GM12875 (cell line): ENCODE measurements around the gene TPRG1.

ENCODE experiments used
- H3K4me3 ChIP-seq: one replicate; pipeline ENCODE4 v1.5.1; 2011; ENCODE audit warnings: low read depth, low read length, control low read depth
- TF ChIP-seq, protein P1 (sequence below): IDR thresholded peaks from 2 replicates; pipeline ENCODE4 v1.5.1; 2011; ENCODE audit warnings: low read depth, mild to moderate bottlenecking, control low read depth, inconsistent platforms, low read length, moderate library complexity, borderline replicate concordance; ENCODE audit not compliant: insufficient read depth

Gene TPRG1

DNA sequence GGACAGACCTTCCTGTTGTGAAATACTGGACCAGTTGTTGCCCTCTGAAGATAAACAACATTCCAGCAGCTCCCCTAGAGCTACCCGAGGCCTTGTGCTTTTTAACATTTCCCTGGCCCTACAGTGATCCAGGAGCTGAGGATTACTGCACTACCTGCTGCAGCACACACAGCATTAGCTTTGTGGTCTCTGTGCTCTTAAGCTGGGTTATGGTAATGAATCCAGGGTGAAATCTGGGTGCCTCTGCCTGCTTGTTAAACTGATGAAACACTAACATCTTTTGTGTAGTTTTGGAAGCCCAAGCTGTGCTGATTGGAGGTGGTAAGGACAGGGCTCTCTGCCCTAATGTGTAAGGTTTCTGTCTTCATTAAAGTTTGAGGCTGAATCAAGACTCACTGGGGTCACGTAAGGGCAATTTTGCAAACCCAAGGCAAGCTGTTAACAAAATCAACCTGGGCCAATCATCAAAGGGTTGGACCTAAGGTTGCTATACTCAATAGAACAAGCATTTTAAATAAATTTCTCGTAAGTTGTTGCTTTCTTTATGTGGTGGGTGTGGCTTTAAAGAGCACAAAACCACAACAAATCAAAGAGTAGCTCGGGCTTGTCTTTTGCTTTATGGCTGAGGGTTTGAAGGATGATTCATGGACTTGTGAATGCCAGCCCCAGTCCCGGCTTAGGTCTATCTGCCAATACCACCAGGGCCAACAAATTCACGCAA, 183.9 kb downstream of the TPRG1 start:
- TF ChIP-seq, protein P1, sequence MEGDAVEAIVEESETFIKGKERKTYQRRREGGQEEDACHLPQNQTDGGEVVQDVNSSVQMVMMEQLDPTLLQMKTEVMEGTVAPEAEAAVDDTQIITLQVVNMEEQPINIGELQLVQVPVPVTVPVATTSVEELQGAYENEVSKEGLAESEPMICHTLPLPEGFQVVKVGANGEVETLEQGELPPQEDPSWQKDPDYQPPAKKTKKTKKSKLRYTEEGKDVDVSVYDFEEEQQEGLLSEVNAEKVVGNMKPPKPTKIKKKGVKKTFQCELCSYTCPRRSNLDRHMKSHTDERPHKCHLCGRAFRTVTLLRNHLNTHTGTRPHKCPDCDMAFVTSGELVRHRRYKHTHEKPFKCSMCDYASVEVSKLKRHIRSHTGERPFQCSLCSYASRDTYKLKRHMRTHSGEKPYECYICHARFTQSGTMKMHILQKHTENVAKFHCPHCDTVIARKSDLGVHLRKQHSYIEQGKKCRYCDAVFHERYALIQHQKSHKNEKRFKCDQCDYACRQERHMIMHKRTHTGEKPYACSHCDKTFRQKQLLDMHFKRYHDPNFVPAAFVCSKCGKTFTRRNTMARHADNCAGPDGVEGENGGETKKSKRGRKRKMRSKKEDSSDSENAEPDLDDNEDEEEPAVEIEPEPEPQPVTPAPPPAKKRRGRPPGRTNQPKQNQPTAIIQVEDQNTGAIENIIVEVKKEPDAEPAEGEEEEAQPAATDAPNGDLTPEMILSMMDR = no peak
- H3K4me3 ChIP-seq = no peak overlapping the region

DNA sequence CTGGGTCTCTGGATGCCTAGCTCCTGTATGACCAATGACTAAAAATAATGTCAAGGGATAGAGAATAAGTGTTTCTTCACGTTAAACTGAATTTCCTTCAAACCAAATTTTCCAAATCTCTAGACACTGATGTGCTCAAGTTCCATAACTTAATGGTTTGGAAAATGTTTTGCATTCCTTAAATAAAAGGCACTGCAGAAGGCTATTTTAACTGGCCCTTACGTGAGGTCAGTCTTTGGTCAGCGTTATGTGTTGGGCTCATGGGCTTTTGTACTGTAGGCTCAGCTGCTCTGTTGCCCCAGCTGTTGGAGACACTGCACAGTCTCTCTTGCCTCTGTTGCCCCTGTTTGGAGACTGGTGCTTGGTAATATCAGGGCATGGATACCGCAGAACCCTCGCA, 188.5 kb downstream of the TPRG1 start:
- no peak overlapping the region for H3K4me3 ChIP-seq
- TF ChIP-seq, protein P1 = no peak

DNA sequence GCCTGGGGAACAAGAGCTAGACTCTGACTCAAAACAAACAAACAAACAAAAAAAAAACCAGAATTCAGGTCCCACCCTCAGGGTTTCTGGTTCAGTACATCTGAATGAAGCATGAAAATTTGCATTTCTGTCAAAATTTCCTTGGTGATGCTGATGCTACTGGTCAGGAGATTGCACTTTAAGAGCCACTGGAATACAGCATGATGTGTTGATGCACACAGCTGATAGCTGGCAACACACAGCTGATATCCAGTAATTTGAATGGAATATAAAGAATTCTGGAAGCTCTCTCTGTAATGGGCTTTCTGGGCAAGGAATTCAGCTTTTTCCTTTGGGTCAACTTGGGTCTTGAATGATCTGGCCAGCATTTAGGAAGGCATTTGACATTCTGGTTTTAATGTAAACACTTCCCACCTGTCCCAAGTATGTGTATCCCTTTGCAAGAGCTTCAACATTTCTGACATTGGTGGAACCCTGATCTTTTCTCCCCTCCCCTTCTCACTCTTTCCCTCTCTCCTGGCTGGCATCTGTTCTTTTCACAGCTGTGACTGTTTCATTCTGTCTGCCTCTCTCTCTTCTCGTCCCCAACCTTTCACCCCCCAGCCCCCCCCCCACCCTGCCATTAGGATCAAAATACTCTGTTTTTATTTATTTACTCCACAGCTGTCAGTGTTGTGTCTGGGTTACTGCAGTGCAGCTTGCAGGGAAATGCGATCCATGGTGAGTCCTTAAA, 189.5 kb downstream of the TPRG1 start:
- H3K4me3 ChIP-seq = no peak overlapping the region
- TF ChIP-seq, protein P1 = no peak

DNA sequence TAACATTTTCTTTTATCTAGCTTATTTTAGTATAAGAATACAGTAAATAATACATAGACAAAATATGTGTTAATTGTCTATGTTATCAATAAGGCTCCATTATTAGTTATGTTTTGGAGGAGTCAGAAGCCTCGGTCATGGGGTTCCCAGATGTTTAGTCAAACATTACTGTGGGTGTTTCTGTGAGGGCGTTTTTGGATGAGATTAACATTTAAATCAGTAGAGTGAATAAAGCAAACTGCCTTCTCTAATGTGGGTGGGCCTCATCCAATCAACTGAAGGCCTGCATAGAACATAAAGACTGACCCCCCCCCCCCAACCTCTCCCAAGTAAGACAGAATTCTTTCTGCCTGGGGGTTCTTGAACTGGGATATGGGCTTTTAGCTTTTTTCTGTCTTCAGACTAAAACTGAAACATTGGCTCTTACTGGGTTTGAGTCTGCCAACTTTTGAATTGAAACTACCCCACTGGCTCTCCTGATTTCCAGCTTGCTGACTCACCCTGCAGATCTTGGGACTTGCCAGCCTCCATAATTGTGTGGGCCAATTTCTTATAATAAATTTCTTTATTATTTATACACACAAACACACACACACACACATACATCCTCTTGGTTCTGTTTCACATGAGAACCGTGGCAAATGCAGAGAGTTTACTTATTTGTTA, 192.0 kb downstream of the TPRG1 start:
- TF ChIP-seq, protein P1 = no peak

DNA sequence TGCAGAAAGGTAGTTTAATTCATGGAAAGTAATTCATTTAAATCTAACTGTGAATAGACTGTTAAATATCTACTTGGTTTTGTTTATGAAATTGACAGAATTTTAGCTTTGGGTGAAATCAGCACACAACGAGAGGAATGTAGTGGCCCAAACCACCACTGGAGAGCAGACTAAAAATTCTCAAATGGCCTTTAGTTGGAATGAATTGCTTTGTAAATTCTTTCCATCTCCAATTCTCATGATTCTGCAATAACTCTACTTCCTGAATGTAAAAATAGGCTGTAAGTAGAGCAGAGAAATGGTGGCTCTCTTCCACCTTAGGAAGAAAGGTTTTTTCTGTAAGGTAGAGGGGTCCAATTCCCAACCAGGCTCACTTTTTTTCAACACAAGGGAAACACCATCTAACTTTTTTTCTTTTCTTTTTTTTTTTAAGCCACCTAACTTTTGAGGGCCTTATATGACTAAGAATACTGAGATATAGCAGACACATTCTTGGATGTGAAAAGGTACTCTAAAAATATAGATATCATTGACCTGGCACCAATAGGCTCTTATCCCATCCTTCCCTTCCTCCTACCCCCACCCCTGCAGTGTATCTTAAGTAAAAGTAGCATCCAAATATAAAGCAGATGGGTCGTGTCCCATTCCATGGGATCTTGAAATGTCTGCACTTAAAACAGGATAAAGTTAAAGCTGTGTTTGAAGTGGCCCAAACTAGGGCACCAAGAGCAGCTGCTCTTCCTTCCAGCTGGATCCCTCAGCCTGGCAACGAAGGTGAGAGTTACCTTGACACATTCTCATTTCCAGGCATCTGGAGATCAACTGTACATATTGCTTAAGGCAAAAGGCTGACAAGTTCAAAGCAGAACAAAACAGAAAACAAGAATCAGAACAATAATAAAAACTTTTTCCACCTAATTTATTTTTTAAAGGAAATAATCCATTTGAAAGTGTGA, 194.1 kb downstream of the TPRG1 start:
- TF ChIP-seq, protein P1 = no peak
- H3K4me3 ChIP-seq = no peak overlapping the region

More for the DNA sequence above, 192.0 kb downstream of the TPRG1 start:
- no peak overlapping the region for H3K4me3 ChIP-seq

DNA sequence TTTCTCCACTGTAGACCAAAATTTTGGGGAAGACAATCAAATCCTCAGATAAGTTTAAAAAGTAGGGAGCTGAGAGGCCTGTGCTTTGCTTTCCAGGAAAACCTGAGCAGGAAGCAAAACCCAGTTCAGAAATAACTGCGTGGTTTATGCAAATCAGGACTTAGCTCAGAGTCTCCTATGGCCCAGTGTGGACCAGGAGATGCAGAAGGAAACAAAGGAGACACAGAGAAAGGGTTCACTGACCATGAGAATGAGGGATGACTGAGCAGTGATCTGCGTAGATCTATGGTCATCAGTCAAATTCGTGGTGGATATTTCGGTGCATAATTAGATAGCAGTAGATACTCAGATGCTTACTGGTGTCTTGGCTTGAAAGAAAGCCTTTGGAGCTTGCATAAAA, 196.6 kb downstream of the TPRG1 start:
- H3K4me3 ChIP-seq = no peak overlapping the region
- TF ChIP-seq, protein P1 = no peak
